B cell (primary cell): Measurements from ENCODE around the gene AKR7A2. TPM values are rescaled to one million over a fixed set of nuclear protein-coding genes. Genes with fewer than 3 reads are reported as not detected.

Experiments
- ATAC-seq: fragments of 200-7000 bp; cut with Tn5 transposase; one replicate; pipeline ENCODE4 v1.10.0; 2021; ENCODE audit warnings: low read depth, mild to moderate bottlenecking, moderate number of reproducible peaks, moderate library complexity
- CTCF ChIA-PET: fragments of 350-600 bp; sonication (Branson Sonifier 250); formaldehyde crosslinking; loops from one replicate; lab custom pipeline; 2021; ENCODE audit warnings: antibody characterized with exemption, inconsistent platforms; lab: Charles Lee
- POLR2A ChIA-PET: fragments of 350-600 bp; sonication (Branson Sonifier 250); formaldehyde crosslinking; loops from one replicate; lab custom pipeline; 2021; ENCODE audit warnings: antibody characterized with exemption; lab: Charles Lee
- DNase-seq: peaks from one replicate; pipeline ENCODE4 v3.0.0; 2013
- H2AFZ ChIP-seq: 2 replicates; pipeline ENCODE4 v1.6.1; 2012; ENCODE audit warnings: mild to moderate bottlenecking, low read depth, low read length; ENCODE audit not compliant: insufficient read depth, poor library complexity, severe bottlenecking
- H3K27ac ChIP-seq, 2 donors: 1 replicate in 1 of 2; 2 replicates in 1 of 2; pipeline ENCODE4 v1.5.1; 2012 to 2013; ENCODE audit warnings: low read length in 2 of 2, mild to moderate bottlenecking in 2 of 2, moderate library complexity in 1 of 2
- H3K27me3 ChIP-seq, 4 experiments: fragments of 200-600 bp in 1 of 4; sonication (generic) in 1 of 4; replicated peaks in 1 of 4; 1 replicate in 2 of 4; 2 replicates in 2 of 4; pipeline versions ENCODE4 v1.6.1 to v1.7.0; 2013 to 2016; ENCODE audit warnings: low read length in 3 of 4, mild to moderate bottlenecking in 2 of 4, mixed read lengths in 1 of 4, moderate library complexity in 1 of 4; ENCODE audit not compliant: insufficient read depth in 4 of 4, control insufficient read depth in 3 of 4; ENCODE audit errors: control extremely low read depth in 1 of 4
- H3K36me3 ChIP-seq, 2 experiments: replicated peaks in 1 of 2; 1 replicate in 1 of 2; 2 replicates in 1 of 2; pipeline versions ENCODE4 v1.6.1 to v1.7.1; 2013; ENCODE audit warnings: low read length in 1 of 2; ENCODE audit not compliant: insufficient read depth in 2 of 2, control insufficient read depth in 1 of 2; ENCODE audit errors: control extremely low read depth in 1 of 2, extremely low read depth in 1 of 2
- H3K4me1 ChIP-seq, 2 donors: fragments of 200-600 bp in 1 of 2; sonication (generic) in 1 of 2; 1 replicate in 1 of 2; 2 replicates in 1 of 2; pipeline versions ENCODE4 v1.5.1 to v1.6.1; 2013 to 2017; ENCODE audit warnings: low read length in 2 of 2; ENCODE audit not compliant: control insufficient read depth in 2 of 2, insufficient read depth in 2 of 2
- H3K4me2 ChIP-seq: replicated peaks from 2 replicates; pipeline ENCODE3; 2012; ENCODE audit warnings: mild to moderate bottlenecking, low read depth, low read length; ENCODE audit not compliant: poor library complexity, severe bottlenecking
- H3K4me3 ChIP-seq, 5 experiments: fragments of 200-600 bp in 1 of 5; sonication (generic) in 1 of 5; 1 replicate in 3 of 5; 2 replicates in 2 of 5; pipeline versions ENCODE4 v1.5.1 to v1.7.0; 2011 to 2016; ENCODE audit warnings: low read length in 4 of 5, mild to moderate bottlenecking in 4 of 5, low read depth in 2 of 5, control low read depth in 1 of 5, moderate library complexity in 1 of 5; ENCODE audit not compliant: insufficient read depth in 1 of 5; ENCODE audit errors: control extremely low read depth in 1 of 5, extremely low read depth in 1 of 5
- H3K79me2 ChIP-seq: fragments of 200-600 bp; sonication (generic); one replicate; pipeline ENCODE4 v1.6.0; 2016; ENCODE audit warnings: low read length; ENCODE audit not compliant: control insufficient read depth, insufficient read depth
- H3K9ac ChIP-seq: fragments of 200-600 bp; sonication (generic); 2 replicates; pipeline ENCODE4 v1.6.1; 2017; ENCODE audit warnings: mild to moderate bottlenecking, low read length, moderate library complexity
- H3K9me3 ChIP-seq, 3 donors: one replicate each; pipeline versions ENCODE4 v1.6.1 to v1.7.1; 2013; ENCODE audit warnings: low read length in 2 of 3; ENCODE audit not compliant: control insufficient read depth in 2 of 3, insufficient read depth in 1 of 3; ENCODE audit errors: control extremely low read depth in 1 of 3
- H4K20me1 ChIP-seq: 2 replicates; pipeline ENCODE4 v1.6.0; 2012; ENCODE audit warnings: mild to moderate bottlenecking, low read length; ENCODE audit not compliant: insufficient read depth, control insufficient read depth, poor library complexity, severe bottlenecking
- H3K27ac Mint-ChIP-seq: one replicate; pipeline ENCODE4 v1.8.0; 2021; ENCODE audit warnings: mixed read lengths
- H3K27me3 Mint-ChIP-seq: one replicate; pipeline ENCODE4 v1.8.0; 2021; ENCODE audit warnings: mixed read lengths
- H3K4me1 Mint-ChIP-seq: one replicate; pipeline ENCODE4 v1.8.0; 2021; ENCODE audit warnings: mixed read lengths
- H3K4me3 Mint-ChIP-seq: one replicate; pipeline ENCODE4 v1.8.0; 2021; ENCODE audit warnings: mixed read lengths
- H3K9me3 Mint-ChIP-seq: one replicate; pipeline ENCODE4 v1.8.0; 2022; ENCODE audit warnings: mixed read lengths; ENCODE audit not compliant: insufficient read depth
- EZH2 ChIP-seq: IDR thresholded peaks from 2 replicates; pipeline ENCODE4 v1.6.1; 2012; ENCODE audit warnings: borderline replicate concordance, low read depth, mild to moderate bottlenecking, moderate library complexity, low read length; ENCODE audit not compliant: insufficient read depth, poor library complexity, severe bottlenecking
- WGBS: methylation state at CpG from one replicate; pipeline ENCODE4 v1.1.5; 2013; ENCODE audit warnings: missing lambda C conversion rate; ENCODE audit not compliant: insufficient coverage; 5-methylcytosine and 5-hydroxymethylcytosine counted together
- intact Hi-C: fragments of 100-400 bp; cut with micrococcal nuclease; formaldehyde crosslinking; loops from one replicate; pipeline ENCODE4 v1.10.0; 2022
- polyA plus RNA-seq: library from polyadenylated mRNA; depleted of rRNA; stranded (reverse); fragments of >200 nt; gene quantifications from 2 replicates; pipeline ENCODE4 v1.2.3, GENCODE V29; 2012
- total RNA-seq, 2 donors: library from RNA; stranded (reverse); fragments of 120-200 nt in 1 of 2; gene quantifications; 1 replicate in 1 of 2; 2 replicates in 1 of 2; pipeline versions ENCODE4 v1.2.3 to v1.2.4, GENCODE V29; 2013 to 2022
- TF ChIP-seq, protein P1 (sequence below): fragments of 200-600 bp; IDR thresholded peaks from one replicate; pipeline ENCODE4 v1.8.0; 2022; ENCODE audit warnings: antibody characterized with exemption, mild to moderate bottlenecking

The AKR7A2 gene
- total and polyA plus RNA-seq, 2 donors (not counting 1 experiment from before 2014, with no cell fraction given): 23.7 to 32.1 TPM

- ChIA-PET CTCF (interaction anchor here (0.7 to 1.8 kb wide), 4 partner anchors 234 to 313 kb away, joined by 3 to 5 read pairs (median 3); no protein-coding TSS in a partner anchor), POLR2A (no interaction called here)
- no peaks in the 10 kb centered on the region for H3K27me3 Mint-ChIP-seq
- H2AFZ ChIP-seq: no peak overlapping the region
- 69% methylated on average over 13 of the region's 14 CpGs for WGBS
- H3K36me3 ChIP-seq: peaks cover 0 to 62% of the 10 kb centered on the region in 2 experiments
- no peaks in the 10 kb centered on the region for H3K9me3 Mint-ChIP-seq
- intact Hi-C loops: no loop called here
- H3K4me1 Mint-ChIP-seq: peaks cover 11% of the 10 kb centered on the region
- H3K4me1 ChIP-seq: peaks cover 0 to 6% of the 10 kb centered on the region in 2 donors
- H3K4me3 Mint-ChIP-seq: no peak overlapping the region
- ATAC-seq: no peak
- no peak overlapping the region for H3K4me3 ChIP-seq
- peaks cover 33% of the 10 kb centered on the region for H4K20me1 ChIP-seq
- no peak overlapping the region for H3K9ac ChIP-seq
- H3K79me2 ChIP-seq: no peaks in the 10 kb centered on the region
- no peak for TF ChIP-seq EZH2
- TF ChIP-seq, protein P1, sequence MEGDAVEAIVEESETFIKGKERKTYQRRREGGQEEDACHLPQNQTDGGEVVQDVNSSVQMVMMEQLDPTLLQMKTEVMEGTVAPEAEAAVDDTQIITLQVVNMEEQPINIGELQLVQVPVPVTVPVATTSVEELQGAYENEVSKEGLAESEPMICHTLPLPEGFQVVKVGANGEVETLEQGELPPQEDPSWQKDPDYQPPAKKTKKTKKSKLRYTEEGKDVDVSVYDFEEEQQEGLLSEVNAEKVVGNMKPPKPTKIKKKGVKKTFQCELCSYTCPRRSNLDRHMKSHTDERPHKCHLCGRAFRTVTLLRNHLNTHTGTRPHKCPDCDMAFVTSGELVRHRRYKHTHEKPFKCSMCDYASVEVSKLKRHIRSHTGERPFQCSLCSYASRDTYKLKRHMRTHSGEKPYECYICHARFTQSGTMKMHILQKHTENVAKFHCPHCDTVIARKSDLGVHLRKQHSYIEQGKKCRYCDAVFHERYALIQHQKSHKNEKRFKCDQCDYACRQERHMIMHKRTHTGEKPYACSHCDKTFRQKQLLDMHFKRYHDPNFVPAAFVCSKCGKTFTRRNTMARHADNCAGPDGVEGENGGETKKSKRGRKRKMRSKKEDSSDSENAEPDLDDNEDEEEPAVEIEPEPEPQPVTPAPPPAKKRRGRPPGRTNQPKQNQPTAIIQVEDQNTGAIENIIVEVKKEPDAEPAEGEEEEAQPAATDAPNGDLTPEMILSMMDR: no peak
- H3K27ac ChIP-seq: no peak overlapping the region
- no peak overlapping the region for H3K4me2 ChIP-seq
- DNase-seq: no peak
- no peaks in the 10 kb centered on the region for H3K27me3 ChIP-seq
- H3K9me3 ChIP-seq: no peaks in the 10 kb centered on the region
- H3K27ac Mint-ChIP-seq: peak overlapping the region; percentile 41
Measured at GRCh38 chr1:19347533-19348172, 35.7 kb upstream of the AKR7A2 start.

DNA sequence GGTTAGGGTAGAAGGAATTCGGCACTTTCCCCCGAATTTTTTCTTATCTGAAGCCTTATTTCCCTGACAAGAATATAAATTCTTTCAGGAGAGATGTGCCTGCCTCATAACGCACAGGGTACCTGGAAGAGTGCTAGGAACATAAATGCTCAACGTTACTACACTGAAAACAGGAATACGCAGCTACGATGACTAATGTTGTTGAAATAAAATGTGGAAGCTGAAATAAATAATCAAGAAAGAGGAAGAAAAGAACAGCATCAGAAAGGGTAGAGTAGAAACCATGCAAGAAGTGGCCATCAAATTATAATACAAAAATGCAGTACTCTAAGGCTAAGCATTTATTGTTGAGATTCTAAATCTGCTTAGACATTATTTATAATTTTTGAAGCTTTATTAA lies 34.1 kb upstream of the AKR7A2 start:
- Mint-ChIP-seq H3K27ac (no peak overlapping the region), H3K4me3 (no peak overlapping the region), H3K4me1 (peaks cover 11% of the 10 kb centered on the region), H3K27me3 (no peaks in the 10 kb centered on the region), H3K9me3 (no peaks in the 10 kb centered on the region)
- no peak for ATAC-seq
- Histone ChIP-seq H3K36me3 (peaks cover 0 to 65% of the 10 kb centered on the region in 2 experiments), H2AFZ (no peak overlapping the region), H3K27me3 (no peaks in the 10 kb centered on the region), H3K4me3 (no peak overlapping the region), H3K4me2 (no peak overlapping the region), H3K27ac (no peak overlapping the region), H3K9me3 (no peaks in the 10 kb centered on the region), H3K79me2 (no peaks in the 10 kb centered on the region), H4K20me1 (peaks cover 31% of the 10 kb centered on the region), H3K9ac (no peak overlapping the region), H3K4me1 (peaks cover 0 to 6% of the 10 kb centered on the region in 2 donors)
- WGBS: no CpG with 5 or more reads among the region's 6 CpGs
- ChIA-PET POLR2A (no interaction called here), CTCF (interaction anchor here (1.2 to 3.7 kb wide), 3 partner anchors 45 to 308 kb away, joined by 4 to 50 read pairs (median 5); no protein-coding TSS in a partner anchor)
- TF ChIP-seq, protein P1: no peak
- TF ChIP-seq EZH2: no peak
- intact Hi-C loops: no loop called here
- DNase-seq: no peak
